Lung (tissue), 12 donors: ENCODE results near the gene KCNC3. TPM values are rescaled to one million over a fixed set of nuclear protein-coding genes. Genes with fewer than 3 reads are reported as not detected.
A peak's percentile ranks its signal among the peaks of the same experiment; 100 is the strongest.

Experiments used
- ATAC-seq: fragments of 200-7000 bp; cut with Tn5 transposase; one replicate; pipeline ENCODE4 v1.9.1; 2020; ENCODE audit warnings: moderate number of reproducible peaks; ENCODE audit not compliant: insufficient read depth, low FRiP score
- DNase-seq, 3 donors: peaks; one replicate each; pipeline ENCODE4 v3.0.0-alpha.2; 2013 to 2017
- H3K27ac ChIP-seq, 2 donors: one replicate each; pipeline ENCODE4 v1.5.1; 2013; ENCODE audit warnings: mild to moderate bottlenecking in 2 of 2, moderate library complexity in 2 of 2, control low read depth in 1 of 2, inconsistent platforms in 1 of 2, low read depth in 1 of 2, low read length in 1 of 2
- H3K27me3 ChIP-seq, 3 donors: one replicate each; pipeline ENCODE4 v1.5.1; 2013; ENCODE audit warnings: low read length in 2 of 3; ENCODE audit not compliant: control insufficient read depth in 3 of 3, insufficient read depth in 3 of 3
- H3K36me3 ChIP-seq, 4 donors: one replicate each; pipeline ENCODE4 v1.5.1; 2013; ENCODE audit warnings: low read length in 4 of 4, mild to moderate bottlenecking in 1 of 4, moderate library complexity in 1 of 4; ENCODE audit not compliant: control insufficient read depth in 4 of 4, insufficient read depth in 4 of 4
- H3K4me1 ChIP-seq, 5 donors: one replicate each; pipeline ENCODE4 v1.5.1; 2013; ENCODE audit warnings: low read length in 5 of 5, mild to moderate bottlenecking in 2 of 5, moderate library complexity in 1 of 5; ENCODE audit not compliant: control insufficient read depth in 5 of 5, insufficient read depth in 5 of 5
- H3K4me3 ChIP-seq: one replicate; pipeline ENCODE4 v1.5.1; 2013; ENCODE audit warnings: mild to moderate bottlenecking, control low read depth, moderate library complexity
- H3K9ac ChIP-seq, 2 donors: one replicate each; pipeline ENCODE4 v1.5.1; 2013; ENCODE audit warnings: low read length in 2 of 2, control low read depth in 1 of 2; ENCODE audit not compliant: insufficient read depth in 1 of 2
- H3K9me3 ChIP-seq, 4 donors: one replicate each; pipeline ENCODE4 v1.5.1; 2013; ENCODE audit warnings: low read length in 3 of 4, mild to moderate bottlenecking in 1 of 4, moderate library complexity in 1 of 4; ENCODE audit not compliant: control insufficient read depth in 4 of 4, insufficient read depth in 3 of 4
- WGBS, 2 donors: extraction: QIAGEN DNeasy Blood & Tissue Kit; methylation state at CpG; one replicate each; pipeline ENCODE4 v1.1.7; 2013; 5-methylcytosine and 5-hydroxymethylcytosine counted together
- polyA plus RNA-seq, 2 donors: library from polyadenylated mRNA; stranded (reverse); fragments of 200-250 nt; gene quantifications; one replicate each; pipeline ENCODE4 v1.2.1, GENCODE V29; 2013
- total RNA-seq, 2 donors: library from RNA; depleted of rRNA in 1 of 2; stranded (reverse); fragments of >200 nt in 1 of 2; gene quantifications; one replicate each; pipeline ENCODE4 v1.2.1, GENCODE V29; 2014 to 2021
- TF ChIP-seq, protein P1 (sequence below): IDR thresholded peaks from 2 replicates; pipeline ENCODE4 v1.5.1; 2012; ENCODE audit warnings: mild to moderate bottlenecking; ENCODE audit errors: control extremely low read depth, extremely low read depth
- donor health status: control.
- donor health status: control.
- donor health status: Bipolar disorder and iron deficiency.
- donor health status: healthy.
- donor health status: DM: yes; HTN: yes; CAD: no.

Gene KCNC3
- total and polyA plus RNA-seq, 4 donors: 2.6 to 13.2 (median 5.2) TPM

DNA sequence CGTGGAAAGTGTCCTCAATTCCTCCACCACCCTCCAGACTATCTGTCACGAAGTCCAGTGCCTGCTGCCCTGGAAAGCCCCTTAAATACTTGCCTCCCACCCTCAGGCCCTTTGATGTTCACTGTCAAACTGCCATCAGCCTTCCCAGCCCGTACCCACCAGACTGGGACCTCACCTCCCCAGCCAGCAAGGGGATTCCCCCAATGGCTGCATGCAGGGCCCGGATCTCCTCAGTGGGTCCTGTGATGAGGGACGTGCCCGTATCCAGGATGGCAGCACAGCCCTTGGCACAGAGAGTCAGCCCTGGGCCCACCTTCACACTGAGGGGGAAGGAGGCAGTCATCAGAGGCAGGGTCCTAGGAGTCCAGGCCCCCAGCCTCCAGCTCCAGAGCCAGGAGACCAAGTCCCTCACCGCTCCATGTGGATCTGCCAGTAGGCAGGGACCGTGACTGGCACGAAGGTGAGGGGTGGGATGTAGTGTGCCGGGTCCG lies 30.2 kb upstream of the KCNC3 start:
- ATAC-seq: no peak
- Histone ChIP-seq H3K4me1 (peaks cover 0 to 8% (median 2%) of the 10 kb centered on the region in 5 donors), H3K4me3 (no peak overlapping the region), H3K36me3 (peaks cover 0 to 2% (median 0%) of the 10 kb centered on the region in 4 donors), H3K27me3 (no peaks in the 10 kb centered on the region), H3K9ac (no peak overlapping the region), H3K27ac (no peak overlapping the region), H3K9me3 (no peaks in the 10 kb centered on the region)
- no peak for DNase-seq
- TF ChIP-seq, protein P1, sequence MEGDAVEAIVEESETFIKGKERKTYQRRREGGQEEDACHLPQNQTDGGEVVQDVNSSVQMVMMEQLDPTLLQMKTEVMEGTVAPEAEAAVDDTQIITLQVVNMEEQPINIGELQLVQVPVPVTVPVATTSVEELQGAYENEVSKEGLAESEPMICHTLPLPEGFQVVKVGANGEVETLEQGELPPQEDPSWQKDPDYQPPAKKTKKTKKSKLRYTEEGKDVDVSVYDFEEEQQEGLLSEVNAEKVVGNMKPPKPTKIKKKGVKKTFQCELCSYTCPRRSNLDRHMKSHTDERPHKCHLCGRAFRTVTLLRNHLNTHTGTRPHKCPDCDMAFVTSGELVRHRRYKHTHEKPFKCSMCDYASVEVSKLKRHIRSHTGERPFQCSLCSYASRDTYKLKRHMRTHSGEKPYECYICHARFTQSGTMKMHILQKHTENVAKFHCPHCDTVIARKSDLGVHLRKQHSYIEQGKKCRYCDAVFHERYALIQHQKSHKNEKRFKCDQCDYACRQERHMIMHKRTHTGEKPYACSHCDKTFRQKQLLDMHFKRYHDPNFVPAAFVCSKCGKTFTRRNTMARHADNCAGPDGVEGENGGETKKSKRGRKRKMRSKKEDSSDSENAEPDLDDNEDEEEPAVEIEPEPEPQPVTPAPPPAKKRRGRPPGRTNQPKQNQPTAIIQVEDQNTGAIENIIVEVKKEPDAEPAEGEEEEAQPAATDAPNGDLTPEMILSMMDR: no peak
- 90 to 95% methylated on average over 11 of the region's 11 CpGs for WGBS, 2 donors

DNA sequence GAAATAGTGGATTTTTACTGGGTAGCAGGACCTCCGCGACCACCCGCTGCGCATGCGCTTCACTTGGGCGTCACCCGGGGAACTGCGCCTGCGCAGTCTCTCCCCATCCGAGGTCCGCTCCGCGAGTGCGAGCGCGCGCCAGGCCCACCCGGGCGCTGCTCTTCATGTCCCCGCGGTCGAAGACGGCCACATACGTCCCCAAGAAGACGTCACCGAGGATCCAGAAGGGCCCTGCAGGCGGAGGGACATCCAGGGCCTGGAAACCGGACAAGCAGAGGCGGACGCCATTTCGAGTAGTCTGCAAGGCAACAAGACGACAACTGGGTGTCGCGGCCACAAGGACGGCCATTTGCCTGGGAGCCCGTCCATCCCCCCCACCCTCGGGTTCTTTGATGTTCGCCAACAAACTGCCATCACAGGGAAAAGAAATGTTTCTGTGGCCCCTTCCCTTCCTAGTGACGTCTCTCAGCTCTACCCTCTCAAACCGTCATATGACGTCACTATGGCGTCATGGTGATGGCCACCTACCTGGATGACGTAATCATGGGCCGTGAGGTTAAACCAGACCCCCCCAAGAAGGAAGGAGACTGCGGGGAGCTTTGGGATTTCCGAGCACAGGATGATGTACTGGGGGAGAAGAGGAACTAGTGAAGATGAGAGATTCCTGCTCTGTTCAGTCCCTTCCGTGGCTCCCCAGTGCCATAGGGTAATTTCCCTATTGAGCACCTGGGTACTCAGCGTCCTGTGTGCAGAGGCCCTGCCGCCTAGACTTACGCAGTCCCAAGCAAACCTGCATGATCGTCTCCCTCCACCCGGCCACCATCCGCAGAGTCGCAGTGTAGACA lies 29.5 kb upstream of the KCNC3 start:
- peak; percentile 66 to 79 (median 75) for DNase-seq
- H3K4me3 ChIP-seq: no peak overlapping the region
- 32 to 39% methylated on average over 54 of the region's 54 CpGs for WGBS, 2 donors
- H3K4me1 ChIP-seq: peaks cover 0 to 8% (median 2%) of the 10 kb centered on the region in 5 donors
- TF ChIP-seq, protein P1: no peak
- no peak overlapping the region for H3K9ac ChIP-seq
- no peak for ATAC-seq
- no peaks in the 10 kb centered on the region for H3K9me3 ChIP-seq
- no peaks in the 10 kb centered on the region for H3K27me3 ChIP-seq
- peak overlapping the region; percentile 67 to 83 for H3K27ac ChIP-seq
- H3K36me3 ChIP-seq: peaks cover 0 to 2% (median 0%) of the 10 kb centered on the region in 4 donors

DNA sequence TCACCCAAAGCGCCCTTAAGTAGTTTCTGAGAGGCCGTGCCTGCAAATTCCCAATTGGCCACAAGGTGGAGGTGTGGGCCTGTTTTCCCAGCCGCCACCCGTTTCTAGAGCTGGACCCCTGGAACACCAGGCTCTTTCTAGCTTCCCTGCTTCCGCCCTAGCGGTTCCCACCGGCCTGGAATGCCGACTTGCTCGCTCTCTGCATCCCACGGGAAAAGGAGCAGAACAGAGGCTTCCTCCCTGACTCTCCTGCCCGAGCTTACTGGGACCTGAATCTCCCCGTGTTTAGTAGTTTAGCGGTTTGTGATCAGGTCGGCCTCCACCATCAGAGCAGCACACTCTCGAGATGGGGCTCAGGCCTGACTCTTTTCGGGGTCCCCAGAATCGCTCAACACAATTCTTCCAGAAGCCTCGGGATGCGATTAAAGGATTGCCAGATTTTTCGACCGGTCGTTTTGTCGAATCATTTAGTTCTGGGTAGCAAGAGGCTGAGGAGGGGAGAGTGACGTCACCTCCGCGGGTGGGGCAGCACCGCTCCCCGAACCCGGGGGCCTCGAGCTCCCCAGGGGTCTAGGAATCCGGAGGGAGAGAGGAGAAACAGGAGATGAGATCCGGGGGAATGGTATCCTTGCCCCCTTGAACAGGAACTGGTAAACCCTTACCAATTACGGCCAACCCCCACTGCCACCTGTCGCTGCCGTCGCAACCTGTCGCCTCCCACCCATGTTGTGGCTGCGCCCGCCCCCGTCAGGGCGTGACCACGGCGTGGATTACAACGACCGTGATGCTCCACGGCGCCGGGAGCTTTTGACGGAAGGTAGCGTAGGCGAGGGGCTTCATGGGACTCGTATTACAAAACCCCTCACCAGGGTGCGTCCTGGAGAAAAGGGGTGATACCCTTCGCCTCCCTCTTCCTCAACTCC lies 28.3 kb upstream of the KCNC3 start:
- 9 to 12% methylated on average over 54 of the region's 54 CpGs for WGBS, 2 donors
- H3K27me3 ChIP-seq: no peaks in the 10 kb centered on the region
- TF ChIP-seq, protein P1: peak; percentile 75
- peaks cover 0 to 2% (median 0%) of the 10 kb centered on the region in 4 donors for H3K36me3 ChIP-seq
- ATAC-seq (peak; percentile 64), DNase-seq (peak; percentile 68 to 78 (median 71))
- H3K9me3 ChIP-seq: no peaks in the 10 kb centered on the region
- H3K4me1 ChIP-seq: peaks cover 0 to 5% (median 2%) of the 10 kb centered on the region in 5 donors
- H3K9ac ChIP-seq: no peak overlapping the region
- peak overlapping the region; percentile 67 to 85 for H3K27ac ChIP-seq
- H3K4me3 ChIP-seq: no peak overlapping the region
